Activated CD4-positive, alpha-beta T cell treated with anti-CD3 and anti-CD28 coated beads, Interleukin-2, amount 10 ng/mL, durations not matched to agents 24 days and 14 days (primary cell): Measurements from ENCODE around the gene CUL2. TPM values are rescaled to one million over a fixed set of nuclear protein-coding genes. Genes with fewer than 3 reads are reported as not detected.
"Not testable (repeated sequence)": the region's sequence is repeated elsewhere in the genome, so short reads cannot be mapped to it uniquely, and the experiment has no call there.

Experiments used
- DNase-seq: peaks from one replicate; pipeline ENCODE4 v3.0.0; 2022
- H3K27ac Mint-ChIP-seq: one replicate; pipeline ENCODE4 v1.8.0; 2022; ENCODE audit warnings: mild to moderate bottlenecking, mixed read lengths
- H3K27me3 Mint-ChIP-seq: one replicate; pipeline ENCODE4 v1.8.0; 2022; ENCODE audit warnings: mixed read lengths
- H3K36me3 Mint-ChIP-seq: one replicate; pipeline ENCODE4 v1.8.0; 2022; ENCODE audit warnings: low read depth, mild to moderate bottlenecking, mixed read lengths
- H3K4me1 Mint-ChIP-seq: one replicate; pipeline ENCODE4 v1.8.0; 2021; ENCODE audit warnings: mixed read lengths
- H3K4me3 Mint-ChIP-seq: one replicate; pipeline ENCODE4 v1.8.0; 2022; ENCODE audit warnings: mild to moderate bottlenecking, moderate library complexity, mixed read lengths
- H3K9me3 Mint-ChIP-seq: one replicate; pipeline ENCODE4 v1.8.0; 2021; ENCODE audit warnings: mixed read lengths
- intact Hi-C: fragments of 100-400 bp; cut with micrococcal nuclease; formaldehyde crosslinking; loops from one replicate; pipeline ENCODE4 v1.15.1; 2023
- total RNA-seq: library from RNA; stranded (reverse); gene quantifications from 2 replicates; pipeline ENCODE4 v1.2.3, GENCODE V29; 2022

The CUL2 gene
- total RNA-seq, 1 donor from 2014 or later: 50.4 TPM

DNA sequence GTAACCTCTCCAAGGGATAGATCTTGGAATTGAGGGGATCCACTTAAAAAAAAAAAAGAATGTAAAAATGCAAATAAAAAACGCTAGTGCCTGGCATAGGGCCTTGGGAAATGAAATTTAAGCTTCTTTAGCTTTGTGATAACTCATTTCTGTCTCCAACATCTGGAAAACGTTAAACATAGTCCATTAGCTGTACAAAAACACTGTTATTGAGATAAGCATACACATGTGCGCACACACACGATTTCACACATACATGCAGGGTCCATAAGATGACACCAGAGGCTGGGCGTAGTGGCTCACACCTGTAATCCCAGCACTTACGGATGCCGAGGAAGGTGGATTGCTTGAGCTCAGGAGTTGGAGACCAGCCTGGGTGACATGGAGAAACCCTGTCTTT is 13.7 kb upstream of the CUL2 start:
- Mint-ChIP-seq H3K36me3 (no peaks in the 10 kb centered on the region), H3K9me3 (no peaks in the 10 kb centered on the region), H3K4me3 (no peak overlapping the region), H3K4me1 (no peaks in the 10 kb centered on the region), H3K27me3 (peaks cover 5% of the 10 kb centered on the region), H3K27ac (no peak overlapping the region)
- DNase-seq: no peak
- intact Hi-C loops: no loop called here

DNA sequence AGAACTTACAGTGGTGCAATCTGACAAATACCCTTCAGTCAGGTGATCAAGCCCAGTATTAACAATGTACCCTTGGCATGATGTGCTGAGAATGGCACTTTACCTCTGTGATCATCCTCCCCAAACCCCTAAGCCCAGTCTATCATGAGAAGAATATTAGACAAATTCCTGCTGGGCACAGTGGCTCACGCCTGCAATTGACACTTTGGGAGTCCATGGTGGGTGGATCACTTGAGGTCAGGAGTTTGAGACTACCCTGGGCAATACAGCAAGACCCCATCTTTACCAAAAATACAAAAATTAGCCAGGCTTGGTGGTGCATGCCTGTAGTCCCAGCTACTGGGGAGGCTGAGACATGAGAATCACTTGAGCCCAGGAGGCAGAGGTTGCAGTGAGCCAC is 7.4 kb upstream of the CUL2 start:
- H3K27me3 Mint-ChIP-seq: peaks cover 27% of the 10 kb centered on the region
- H3K4me3 Mint-ChIP-seq: no peak overlapping the region
- H3K4me1 Mint-ChIP-seq: no peaks in the 10 kb centered on the region
- intact Hi-C loops: no loop called here
- peaks cover 7% of the 10 kb centered on the region for H3K9me3 Mint-ChIP-seq
- H3K36me3 Mint-ChIP-seq: no peaks in the 10 kb centered on the region
- no peak overlapping the region for H3K27ac Mint-ChIP-seq
- DNase-seq: no peak

DNA sequence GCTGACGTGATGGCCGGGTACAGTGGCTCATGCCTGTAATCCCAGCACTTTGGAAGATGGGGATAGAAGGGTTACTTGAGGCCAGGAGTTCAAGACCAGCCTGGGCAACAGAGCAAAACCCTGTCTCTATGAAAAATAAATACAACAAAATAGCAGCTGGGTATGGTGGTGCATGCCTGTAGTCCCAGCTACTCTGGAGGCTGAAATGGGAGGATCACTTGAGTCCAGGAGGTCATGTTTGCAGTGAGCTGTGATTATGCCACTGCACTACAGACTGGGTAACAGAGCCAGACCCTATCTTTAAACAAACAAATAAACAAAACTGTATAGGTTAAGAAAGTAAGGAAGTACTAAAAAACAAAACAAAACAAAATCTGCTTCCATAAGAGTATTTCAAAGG is 6.2 kb upstream of the CUL2 start:
- intact Hi-C loops: no loop called here
- H3K4me3 Mint-ChIP-seq: no peak overlapping the region
- peaks cover 7% of the 10 kb centered on the region for H3K9me3 Mint-ChIP-seq
- H3K36me3 Mint-ChIP-seq: no peaks in the 10 kb centered on the region
- H3K27me3 Mint-ChIP-seq: peaks cover 27% of the 10 kb centered on the region
- H3K27ac Mint-ChIP-seq: no peak overlapping the region
- no peak for DNase-seq
- H3K4me1 Mint-ChIP-seq: peaks cover 1% of the 10 kb centered on the region

DNA sequence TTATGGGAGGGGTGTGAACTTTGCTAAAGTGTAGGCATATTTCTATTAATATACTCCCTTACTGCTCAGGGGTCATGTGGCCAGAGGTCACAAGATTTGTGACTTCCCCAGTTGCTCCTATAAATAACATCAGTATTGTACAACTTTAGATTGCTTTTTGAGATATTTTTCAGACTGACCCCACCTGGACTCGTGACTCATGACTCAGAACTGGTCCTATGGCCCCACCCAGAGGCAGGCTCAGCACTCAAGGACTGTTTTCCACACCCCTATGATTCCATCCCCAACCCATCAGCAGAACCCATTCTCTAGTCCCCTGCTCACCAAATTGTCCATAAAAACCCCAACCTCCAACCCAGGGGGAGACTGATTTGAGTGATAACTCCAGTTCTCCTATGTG is 2.7 kb upstream of the CUL2 start:
- intact Hi-C loops: no loop called here
- Mint-ChIP-seq H3K9me3 (peaks cover 7% of the 10 kb centered on the region), H3K27ac (no peak overlapping the region), H3K27me3 (peaks cover 18% of the 10 kb centered on the region), H3K4me3 (no peak overlapping the region), H3K4me1 (peaks cover 27% of the 10 kb centered on the region), H3K36me3 (peaks cover 5% of the 10 kb centered on the region)
- DNase-seq: no peak

DNA sequence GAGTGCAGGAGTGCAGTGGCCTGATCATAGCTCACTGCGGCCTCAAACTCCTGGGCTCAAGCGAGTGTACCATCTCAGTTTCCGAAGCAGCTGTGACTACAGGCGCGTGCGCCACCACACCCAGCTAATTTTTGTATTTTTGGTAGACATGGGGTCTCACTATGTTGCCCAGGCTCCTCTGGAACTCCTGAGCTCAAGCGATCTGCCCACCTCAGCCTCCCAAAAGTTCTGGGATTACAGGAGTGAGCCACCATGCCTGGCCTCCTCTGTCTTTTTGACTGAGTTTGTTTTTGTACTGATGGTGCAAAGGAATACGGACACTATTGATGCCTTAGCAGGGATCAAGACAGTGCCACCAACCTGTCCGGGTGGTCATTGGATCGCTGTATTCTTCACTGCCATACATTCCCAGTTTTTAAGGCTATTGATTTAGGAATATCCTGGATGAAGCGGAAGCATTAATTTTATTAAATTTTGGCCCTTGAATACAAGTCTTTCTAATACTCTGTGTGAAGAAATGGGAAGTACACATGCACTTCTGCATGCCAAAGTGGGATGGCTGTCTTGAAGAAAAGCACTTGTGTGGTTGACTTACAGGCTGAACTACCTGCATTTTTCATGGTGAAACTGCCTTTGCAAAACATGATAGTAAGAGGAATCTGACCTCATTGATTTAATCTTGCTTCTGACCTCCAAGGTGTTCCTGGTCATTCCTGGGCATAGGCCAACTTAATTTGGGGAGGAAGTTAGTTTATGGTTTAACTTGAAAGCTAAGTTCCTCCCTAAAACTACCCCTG is 2.1 kb upstream of the CUL2 start:
- Mint-ChIP-seq H3K27ac (no peak overlapping the region), H3K4me3 (no peak overlapping the region), H3K27me3 (peaks cover 18% of the 10 kb centered on the region), H3K36me3 (peaks cover 10% of the 10 kb centered on the region), H3K4me1 (peaks cover 33% of the 10 kb centered on the region), H3K9me3 (peaks cover 7% of the 10 kb centered on the region)
- no peak for DNase-seq
- intact Hi-C loops: no loop called here

DNA sequence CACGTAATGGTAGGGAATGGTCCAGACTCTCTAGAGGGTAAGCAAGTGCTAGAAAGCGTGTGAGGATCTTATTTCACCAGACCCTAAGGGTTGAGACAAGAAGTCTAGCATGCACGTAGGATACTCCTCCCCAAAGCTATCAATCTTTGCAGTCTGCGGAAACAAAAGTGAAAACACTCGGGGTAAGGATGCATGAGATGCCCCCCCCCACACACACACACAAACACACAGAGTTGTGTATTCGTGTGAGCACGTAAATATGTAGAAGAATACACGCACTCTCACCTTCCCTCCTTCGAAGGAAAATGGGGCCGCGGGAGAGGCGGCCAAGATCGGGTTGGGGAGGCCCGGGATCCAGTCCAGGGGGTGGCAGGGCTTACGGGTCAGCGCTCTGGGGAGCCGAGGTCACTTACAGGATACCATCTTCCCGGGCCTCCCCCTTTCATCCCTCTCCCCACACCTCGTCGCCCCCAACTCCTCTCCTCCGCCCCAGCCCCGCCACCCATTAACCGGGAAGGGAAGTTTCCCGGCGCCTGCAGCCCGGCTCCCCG is 455 bp downstream of the CUL2 start:
- Mint-ChIP-seq H3K4me1 (peaks cover 40% of the 10 kb centered on the region), H3K27me3 (peaks cover 3% of the 10 kb centered on the region), H3K36me3 (peaks cover 11% of the 10 kb centered on the region), H3K9me3 (peaks cover 7% of the 10 kb centered on the region), H3K4me3 (peak overlapping the region; percentile 84), H3K27ac (peak overlapping the region; percentile 93)
- intact Hi-C loops: loop anchor here (1.0 kb wide), 3 partner anchors 37 to 107 kb away; partner anchors contain the start of gene CREM
- DNase-seq: peak; percentile 83

DNA sequence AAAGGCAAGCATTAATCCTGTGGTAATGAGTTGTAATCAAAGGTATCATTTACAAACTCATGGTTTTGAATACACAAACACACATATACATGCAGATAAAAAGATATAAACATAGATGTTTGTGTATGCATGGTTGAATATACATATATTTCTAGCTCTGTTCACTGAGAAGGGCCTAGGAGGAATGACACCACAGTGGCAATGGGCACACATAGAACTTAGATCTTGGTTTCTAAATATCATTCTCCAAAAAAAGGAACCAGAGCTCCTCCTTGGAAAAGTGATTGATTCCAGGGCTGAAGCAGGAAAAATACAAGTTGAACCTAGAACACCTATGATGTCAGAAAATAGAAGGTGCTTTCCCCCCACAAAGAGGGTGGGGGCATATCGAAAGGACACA is 6.9 kb downstream of the CUL2 start:
- Mint-ChIP-seq H3K9me3 (no peaks in the 10 kb centered on the region), H3K4me1 (peaks cover 21% of the 10 kb centered on the region), H3K4me3 (no peak overlapping the region), H3K27ac (no peak overlapping the region), H3K27me3 (no peaks in the 10 kb centered on the region), H3K36me3 (peaks cover 28% of the 10 kb centered on the region)
- intact Hi-C loops: no loop called here
- DNase-seq: no peak

DNA sequence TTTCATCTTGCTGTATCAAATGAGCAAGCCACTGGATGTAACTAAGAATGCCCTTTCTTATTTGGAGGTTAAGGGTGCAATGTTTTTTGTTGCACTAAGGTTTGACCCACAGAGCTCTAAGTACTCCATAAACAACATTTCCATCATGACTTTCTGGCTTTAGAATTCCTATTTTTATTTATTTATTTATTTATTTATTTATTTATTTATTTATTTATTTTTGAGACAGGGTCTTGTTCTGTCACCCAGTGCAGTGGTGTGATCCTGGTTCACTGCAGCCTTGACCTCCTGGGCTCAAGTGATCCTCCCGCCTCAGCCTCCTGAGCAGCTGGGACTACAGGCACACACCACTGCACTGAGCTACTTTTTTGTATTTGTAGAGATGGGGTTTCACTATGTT is 9.9 kb downstream of the CUL2 start:
- H3K27ac Mint-ChIP-seq, H3K27me3 Mint-ChIP-seq, H3K4me1 Mint-ChIP-seq, H3K9me3 Mint-ChIP-seq, intact Hi-C loops, H3K4me3 Mint-ChIP-seq, DNase-seq: not testable (repeated sequence)
- peaks cover 23% of the 10 kb centered on the region for H3K36me3 Mint-ChIP-seq

DNA sequence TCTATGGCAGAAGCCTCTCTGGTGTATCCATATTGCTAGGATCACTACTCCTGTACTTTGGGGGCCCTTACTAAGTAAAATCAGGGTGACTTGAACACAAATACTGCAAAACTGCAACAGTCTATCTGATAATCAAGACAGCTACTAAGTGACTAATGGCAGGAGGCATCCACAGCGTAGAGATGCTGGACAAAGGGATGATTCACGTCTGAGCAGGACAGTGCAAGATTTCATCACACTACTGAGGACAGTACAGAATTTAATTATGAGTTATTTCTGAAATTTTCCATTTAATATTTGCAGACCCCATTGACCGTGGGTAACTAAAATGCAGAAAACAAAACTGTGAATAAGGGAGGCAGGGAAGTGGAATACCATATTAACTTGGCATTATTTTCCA is 10.4 kb downstream of the CUL2 start:
- Mint-ChIP-seq H3K4me1 (peaks cover 5% of the 10 kb centered on the region), H3K27ac (no peak overlapping the region), H3K9me3 (no peaks in the 10 kb centered on the region), H3K36me3 (peaks cover 23% of the 10 kb centered on the region), H3K27me3 (no peaks in the 10 kb centered on the region), H3K4me3 (no peak overlapping the region)
- DNase-seq: no peak
- intact Hi-C loops: no loop called here

DNA sequence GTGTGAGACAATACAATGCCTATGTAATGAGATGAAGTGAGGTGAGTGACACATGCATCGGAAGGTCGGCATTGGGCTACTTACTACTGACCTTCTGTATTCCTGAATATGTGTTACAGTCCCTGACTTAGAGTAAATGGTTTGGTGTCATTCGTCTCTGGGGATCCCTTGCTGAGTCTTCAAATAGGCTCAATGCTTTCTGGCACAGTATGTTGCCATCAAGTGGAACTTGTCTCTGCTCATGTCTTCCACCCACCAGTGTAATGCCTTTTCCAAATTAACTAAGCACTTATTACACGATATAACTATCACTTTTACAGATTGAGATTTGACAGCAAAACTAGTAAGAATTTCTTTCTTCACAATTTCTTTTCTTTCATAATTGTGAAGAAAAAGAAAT is 10.9 kb downstream of the CUL2 start:
- intact Hi-C loops: no loop called here
- Mint-ChIP-seq H3K27ac (no peak overlapping the region), H3K4me3 (no peak overlapping the region), H3K27me3 (no peaks in the 10 kb centered on the region), H3K9me3 (no peaks in the 10 kb centered on the region), H3K4me1 (peaks cover 5% of the 10 kb centered on the region), H3K36me3 (peaks cover 22% of the 10 kb centered on the region)
- DNase-seq: no peak

DNA sequence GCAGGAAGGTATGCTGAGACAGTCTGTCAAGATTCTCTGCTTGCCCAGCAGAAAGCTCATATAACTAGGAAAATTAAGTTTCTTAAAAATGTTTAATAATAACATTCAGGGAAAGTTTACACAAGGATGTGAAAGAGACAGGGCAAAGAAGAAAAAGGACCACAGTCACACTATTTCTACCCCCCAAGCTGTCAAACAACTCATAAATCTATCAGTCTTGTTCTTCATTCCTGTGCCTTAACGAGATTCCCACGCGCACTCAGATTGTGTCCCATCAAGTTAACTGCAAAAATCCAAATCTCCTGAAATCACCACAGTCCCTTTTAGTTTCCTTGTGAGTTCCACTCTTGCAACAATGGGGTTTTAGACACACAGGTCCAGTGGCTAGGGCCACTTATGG is 14.9 kb downstream of the CUL2 start:
- Mint-ChIP-seq H3K9me3 (no peaks in the 10 kb centered on the region), H3K4me3 (no peak overlapping the region), H3K36me3 (peaks cover 10% of the 10 kb centered on the region), H3K27ac (no peak overlapping the region), H3K27me3 (no peaks in the 10 kb centered on the region), H3K4me1 (peaks cover 4% of the 10 kb centered on the region)
- DNase-seq: no peak
- intact Hi-C loops: no loop called here

DNA sequence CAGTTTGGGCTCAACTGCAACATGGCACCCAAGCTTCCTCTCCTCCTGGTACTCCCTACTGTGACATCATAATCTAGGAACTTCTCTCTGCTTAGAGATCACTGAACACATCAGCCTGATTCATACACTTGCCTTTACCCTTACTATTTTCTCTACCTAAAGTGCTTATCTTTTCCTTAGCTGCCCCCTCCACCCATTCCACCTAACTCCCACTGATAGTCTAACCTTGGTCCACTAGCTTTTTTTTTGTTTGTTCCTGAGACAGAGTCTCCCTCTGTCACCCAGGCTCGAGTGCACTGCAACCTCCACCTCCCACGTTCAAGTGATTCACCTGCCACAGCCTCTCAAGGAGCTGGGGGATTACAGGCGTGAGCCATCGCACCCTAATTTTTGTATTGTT is 15.9 kb downstream of the CUL2 start:
- no peak for DNase-seq
- no peaks in the 10 kb centered on the region for H3K9me3 Mint-ChIP-seq
- H3K4me1 Mint-ChIP-seq: peaks cover 4% of the 10 kb centered on the region
- H3K27me3 Mint-ChIP-seq: no peaks in the 10 kb centered on the region
- H3K27ac Mint-ChIP-seq: no peak overlapping the region
- H3K36me3 Mint-ChIP-seq: peaks cover 13% of the 10 kb centered on the region
- intact Hi-C loops: no loop called here
- no peak overlapping the region for H3K4me3 Mint-ChIP-seq

DNA sequence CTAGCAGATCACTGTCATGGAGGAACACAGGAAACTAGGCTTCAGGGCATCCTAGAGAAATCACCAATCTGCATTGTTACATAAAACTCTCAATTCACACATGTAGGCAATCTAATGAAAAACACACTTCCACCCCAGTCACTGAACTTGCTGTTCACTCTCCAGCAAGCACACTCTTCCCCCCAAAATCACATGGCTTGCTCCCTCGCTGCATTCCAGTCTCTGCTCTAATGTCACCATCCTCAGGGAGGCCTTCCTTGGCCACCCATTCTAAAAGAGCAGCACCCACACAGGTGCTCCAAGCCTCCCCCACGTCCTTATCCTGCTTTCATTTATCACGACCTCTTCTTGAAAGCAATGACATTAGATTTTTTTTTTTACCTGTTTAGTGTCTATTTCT is 19.6 kb downstream of the CUL2 start:
- intact Hi-C loops: no loop called here
- Mint-ChIP-seq H3K36me3 (peaks cover 29% of the 10 kb centered on the region), H3K4me1 (peaks cover 4% of the 10 kb centered on the region), H3K27ac (peak overlapping the region; percentile 0), H3K27me3 (no peaks in the 10 kb centered on the region), H3K9me3 (no peaks in the 10 kb centered on the region), H3K4me3 (no peak overlapping the region)
- DNase-seq: no peak

DNA sequence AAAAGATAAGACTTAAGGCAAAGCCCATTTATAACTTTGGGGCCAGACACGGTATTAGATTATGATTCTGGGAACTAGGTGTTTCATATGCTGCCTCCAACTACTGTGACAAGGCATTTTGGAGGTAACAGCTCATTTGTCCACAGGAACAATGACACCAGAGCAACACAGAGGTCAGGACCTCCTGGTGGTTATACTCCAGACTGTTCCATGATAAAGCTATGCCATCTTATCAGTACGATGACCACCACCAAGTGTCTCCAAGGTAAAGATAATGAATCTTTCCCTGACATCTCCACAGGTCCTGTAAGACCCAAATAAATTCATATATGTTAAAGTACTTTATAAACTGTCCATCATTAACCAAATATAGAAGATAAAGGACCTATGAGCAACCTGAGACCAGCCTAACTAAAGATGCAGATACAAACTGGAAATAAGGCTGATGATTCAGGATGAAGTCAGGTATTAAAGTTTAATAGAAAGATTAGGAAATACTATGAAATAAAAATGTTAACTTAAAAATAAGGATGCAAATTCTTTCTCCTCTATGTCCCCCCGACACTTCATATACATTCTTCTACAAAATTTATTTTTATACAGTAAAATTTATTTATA is 26.2 kb downstream of the CUL2 start:
- no peak overlapping the region for H3K4me3 Mint-ChIP-seq
- H3K27ac Mint-ChIP-seq: no peak overlapping the region
- no peak for DNase-seq
- peaks cover 43% of the 10 kb centered on the region for H3K36me3 Mint-ChIP-seq
- no peaks in the 10 kb centered on the region for H3K9me3 Mint-ChIP-seq
- no peaks in the 10 kb centered on the region for H3K27me3 Mint-ChIP-seq
- H3K4me1 Mint-ChIP-seq: peaks cover 3% of the 10 kb centered on the region
- intact Hi-C loops: no loop called here
